Left lung (tissue), 10 donors: Measurements from ENCODE around the gene CBLN3. TPM values are rescaled to one million over a fixed set of nuclear protein-coding genes. Genes with fewer than 3 reads are reported as not detected.

Experiments
- ATAC-seq: fragments of 200-7000 bp; cut with Tn5 transposase; one replicate; pipeline ENCODE4 v1.9.1; 2020; ENCODE audit warnings: moderate library complexity
- DNase-seq, 4 donors: peaks; one replicate each; pipeline ENCODE4 v3.0.0-alpha.2; 2013 to 2020
- H3K27ac ChIP-seq, 2 donors: fragments of 200-600 bp; sonication (generic) in 1 of 2; one replicate each; pipeline versions ENCODE4 v1.5.0 to v1.8.0; 2020 to 2021
- H3K27me3 ChIP-seq, 2 donors: fragments of 200-600 bp; sonication (generic) in 1 of 2; one replicate each; pipeline versions ENCODE4 v1.5.0 to v1.8.0; 2020 to 2021
- H3K36me3 ChIP-seq, 2 donors: fragments of 200-600 bp; sonication (generic) in 1 of 2; one replicate each; pipeline versions ENCODE4 v1.5.0 to v1.8.0; 2020 to 2021
- H3K4me1 ChIP-seq, 2 donors: fragments of 200-600 bp; one replicate each; pipeline ENCODE4 v1.8.0; 2021
- H3K4me3 ChIP-seq, 2 donors: fragments of 200-600 bp; sonication (generic) in 1 of 2; one replicate each; pipeline versions ENCODE4 v1.5.0 to v1.8.0; 2020 to 2021; ENCODE audit warnings: mild to moderate bottlenecking in 1 of 2
- H3K9me3 ChIP-seq, 2 donors: fragments of 200-600 bp; sonication (generic) in 1 of 2; one replicate each; pipeline versions ENCODE4 v1.5.0 to v1.8.0; 2020 to 2021
- intact Hi-C, 2 donors: fragments of 100-400 bp; cut with DNase I; formaldehyde crosslinking; loops; one replicate each; pipeline versions ENCODE4 v1.11.2 to v1.14.2; 2022
- polyA plus RNA-seq, 6 donors: library from polyadenylated mRNA; unstranded; fragments of 120-200 nt; gene quantifications; one replicate each; pipeline ENCODE4 v1.2.1, GENCODE V29; 2013; ENCODE audit not compliant: insufficient read length in 6 of 6
- total RNA-seq, 2 donors: library from RNA; stranded (reverse); fragmentation: NEBNext Ultra II Directional; extraction: Animal tissue kit (Norgen Biotek cat#: 25700); gene quantifications; one replicate each; pipeline ENCODE4 v1.2.1, GENCODE V29; 2021
- TF ChIP-seq, protein P1 (sequence below), 2 donors: fragments of 200-600 bp; sonication (generic) in 1 of 2; IDR thresholded peaks; one replicate each; pipeline versions ENCODE4 v1.5.0 to v1.8.0; 2021; ENCODE audit warnings: antibody characterized with exemption in 2 of 2
- donor health status: DM: no; HTN: yes; CAD: no.
- donor health status: DM: no; HTN: no; CAD: no.

The CBLN3 gene
- total and polyA plus RNA-seq, 8 donors = 2.2 to 6.4 (median 3.8) TPM

DNA sequence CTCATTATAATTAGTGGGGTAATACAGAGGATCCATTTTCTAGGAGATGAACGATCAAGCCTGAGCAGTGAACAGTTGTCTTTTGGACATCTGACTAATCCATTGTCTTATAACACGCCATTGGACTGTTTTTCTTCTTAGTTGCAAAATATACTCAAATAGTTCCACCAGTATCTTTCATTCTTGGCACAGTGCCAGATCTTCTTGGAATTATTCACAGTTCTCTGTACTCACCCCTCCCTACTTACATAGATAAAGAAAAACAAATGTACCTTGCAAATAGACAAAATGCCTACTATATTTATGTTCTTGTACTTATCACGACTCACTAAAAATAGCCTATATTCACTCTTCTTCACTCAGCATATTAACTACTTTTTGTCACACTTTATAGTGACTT lies 3.8 kb downstream of the CBLN3 start:
- Histone ChIP-seq H3K27me3 (no peaks in the 10 kb centered on the region), H3K36me3 (no peaks in the 10 kb centered on the region), H3K9me3 (no peaks in the 10 kb centered on the region), H3K27ac (peak overlapping the region; percentile 67 to 68), H3K4me1 (peaks cover 10 to 40% of the 10 kb centered on the region in 2 donors), H3K4me3 (no peak overlapping the region)
- ATAC-seq (no peak), DNase-seq (peak in 1 of 4 donors; percentile 64)
- intact Hi-C loops = no loop called here
- TF ChIP-seq, protein P1, sequence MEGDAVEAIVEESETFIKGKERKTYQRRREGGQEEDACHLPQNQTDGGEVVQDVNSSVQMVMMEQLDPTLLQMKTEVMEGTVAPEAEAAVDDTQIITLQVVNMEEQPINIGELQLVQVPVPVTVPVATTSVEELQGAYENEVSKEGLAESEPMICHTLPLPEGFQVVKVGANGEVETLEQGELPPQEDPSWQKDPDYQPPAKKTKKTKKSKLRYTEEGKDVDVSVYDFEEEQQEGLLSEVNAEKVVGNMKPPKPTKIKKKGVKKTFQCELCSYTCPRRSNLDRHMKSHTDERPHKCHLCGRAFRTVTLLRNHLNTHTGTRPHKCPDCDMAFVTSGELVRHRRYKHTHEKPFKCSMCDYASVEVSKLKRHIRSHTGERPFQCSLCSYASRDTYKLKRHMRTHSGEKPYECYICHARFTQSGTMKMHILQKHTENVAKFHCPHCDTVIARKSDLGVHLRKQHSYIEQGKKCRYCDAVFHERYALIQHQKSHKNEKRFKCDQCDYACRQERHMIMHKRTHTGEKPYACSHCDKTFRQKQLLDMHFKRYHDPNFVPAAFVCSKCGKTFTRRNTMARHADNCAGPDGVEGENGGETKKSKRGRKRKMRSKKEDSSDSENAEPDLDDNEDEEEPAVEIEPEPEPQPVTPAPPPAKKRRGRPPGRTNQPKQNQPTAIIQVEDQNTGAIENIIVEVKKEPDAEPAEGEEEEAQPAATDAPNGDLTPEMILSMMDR (IDR thresholded peaks at IDR 0.05) = no peak

DNA sequence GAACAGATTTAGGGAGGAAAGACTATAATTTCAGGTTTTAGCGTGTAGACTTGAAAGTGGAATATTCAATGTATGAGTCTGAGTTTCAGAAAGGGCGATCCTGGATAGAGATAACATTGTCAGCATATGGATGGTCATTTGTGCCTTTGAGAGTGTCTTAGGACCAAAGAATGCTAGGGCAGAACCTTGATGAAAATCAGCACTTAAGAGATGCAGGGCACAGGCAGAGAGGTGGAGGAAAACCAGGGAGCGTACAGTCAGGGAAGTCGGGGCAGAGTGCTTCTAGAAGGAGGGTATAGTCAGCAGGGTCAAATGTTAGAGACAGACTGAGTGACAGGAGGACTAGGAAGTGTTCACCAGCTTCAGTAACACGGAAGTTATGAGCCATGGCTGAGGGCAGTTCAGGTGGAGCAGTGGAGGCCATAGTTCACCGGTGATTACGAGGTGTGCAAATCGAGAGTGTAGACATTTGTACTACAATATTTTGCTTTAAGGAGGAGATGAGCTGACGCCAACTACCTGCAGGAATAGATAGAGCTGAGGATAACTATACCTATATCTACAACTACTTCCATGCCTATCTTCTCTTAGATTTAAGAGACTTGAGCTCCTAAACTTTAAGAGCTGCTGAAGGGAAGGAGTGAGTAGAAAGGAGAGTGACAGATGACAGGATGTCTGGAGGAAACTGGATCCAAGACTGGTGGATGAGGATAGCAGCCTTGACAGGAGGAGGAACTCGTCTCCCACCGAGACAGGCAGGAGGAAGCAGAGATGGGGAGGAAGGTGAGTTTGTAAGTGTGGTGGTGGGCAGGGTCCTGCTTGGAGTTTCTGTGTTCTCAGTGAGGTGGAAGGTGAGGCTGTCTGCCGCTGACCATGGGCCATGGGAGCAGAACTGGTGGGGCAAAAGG lies 6.5 kb downstream of the CBLN3 start:
- intact Hi-C loops = no loop called here
- no peak overlapping the region for H3K27ac ChIP-seq
- no peak for DNase-seq
- H3K4me3 ChIP-seq = no peak overlapping the region
- TF ChIP-seq, protein P1 (IDR thresholded peaks at IDR 0.05) = no peak
- ATAC-seq = no peak
- no peaks in the 10 kb centered on the region for H3K36me3 ChIP-seq
- H3K4me1 ChIP-seq = peaks cover 5 to 32% of the 10 kb centered on the region in 2 donors
- H3K27me3 ChIP-seq = no peaks in the 10 kb centered on the region
- H3K9me3 ChIP-seq = no peaks in the 10 kb centered on the region

DNA sequence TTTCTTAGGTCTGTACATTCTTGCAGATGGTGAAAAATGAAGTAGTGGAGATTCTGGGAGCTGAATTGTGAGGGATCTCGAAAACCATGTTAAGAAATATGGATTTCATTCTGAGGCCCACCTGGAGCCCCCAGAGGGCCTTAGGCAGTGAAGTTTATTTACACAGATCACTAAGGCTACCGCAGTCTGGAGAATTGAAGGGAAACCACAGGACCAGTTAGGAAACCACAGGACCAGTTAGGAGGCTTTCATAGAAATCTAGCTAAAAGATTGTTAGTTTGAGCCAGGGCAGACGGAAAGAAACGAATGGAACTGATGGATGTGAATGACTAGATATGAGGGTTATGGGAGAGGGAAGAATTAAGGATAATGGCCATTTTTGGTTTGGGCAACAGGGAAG lies 7.2 kb downstream of the CBLN3 start:
- Histone ChIP-seq H3K4me3 (no peak overlapping the region), H3K9me3 (no peaks in the 10 kb centered on the region), H3K4me1 (peaks cover 5 to 32% of the 10 kb centered on the region in 2 donors), H3K27ac (no peak overlapping the region), H3K36me3 (no peaks in the 10 kb centered on the region), H3K27me3 (no peaks in the 10 kb centered on the region)
- no peak for ATAC-seq
- no peak for DNase-seq
- TF ChIP-seq, protein P1 (IDR thresholded peaks at IDR 0.05) = no peak
- intact Hi-C loops = no loop called here

DNA sequence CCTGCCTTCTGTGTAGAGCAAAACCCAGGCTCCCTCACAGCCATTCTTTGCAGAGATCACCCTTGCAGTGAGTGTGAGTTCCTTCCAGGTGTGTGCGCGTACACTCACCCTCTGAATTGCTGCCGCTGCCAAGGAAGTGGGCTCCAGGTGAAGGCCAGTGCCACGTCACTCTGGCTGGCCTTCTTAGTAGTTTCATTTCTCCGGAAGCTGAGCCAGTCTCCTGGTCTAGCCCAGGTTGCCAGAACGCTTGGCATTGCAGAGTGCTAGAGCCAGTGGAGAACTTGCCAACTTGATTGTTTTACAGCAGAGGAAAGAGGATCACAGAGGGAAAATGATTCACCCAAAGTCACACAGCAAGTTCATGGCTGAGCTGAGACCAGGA lies 11.0 kb downstream of the CBLN3 start:
- Histone ChIP-seq H3K4me1 (peaks cover 0 to 13% of the 10 kb centered on the region in 2 donors), H3K27me3 (no peaks in the 10 kb centered on the region), H3K27ac (no peak overlapping the region), H3K4me3 (no peak overlapping the region), H3K36me3 (peaks cover 0 to 20% of the 10 kb centered on the region in 2 donors), H3K9me3 (no peaks in the 10 kb centered on the region)
- ATAC-seq = peak; percentile 61
- no peak for DNase-seq
- intact Hi-C loops = no loop called here
- TF ChIP-seq, protein P1 (IDR thresholded peaks at IDR 0.05) = no peak

DNA sequence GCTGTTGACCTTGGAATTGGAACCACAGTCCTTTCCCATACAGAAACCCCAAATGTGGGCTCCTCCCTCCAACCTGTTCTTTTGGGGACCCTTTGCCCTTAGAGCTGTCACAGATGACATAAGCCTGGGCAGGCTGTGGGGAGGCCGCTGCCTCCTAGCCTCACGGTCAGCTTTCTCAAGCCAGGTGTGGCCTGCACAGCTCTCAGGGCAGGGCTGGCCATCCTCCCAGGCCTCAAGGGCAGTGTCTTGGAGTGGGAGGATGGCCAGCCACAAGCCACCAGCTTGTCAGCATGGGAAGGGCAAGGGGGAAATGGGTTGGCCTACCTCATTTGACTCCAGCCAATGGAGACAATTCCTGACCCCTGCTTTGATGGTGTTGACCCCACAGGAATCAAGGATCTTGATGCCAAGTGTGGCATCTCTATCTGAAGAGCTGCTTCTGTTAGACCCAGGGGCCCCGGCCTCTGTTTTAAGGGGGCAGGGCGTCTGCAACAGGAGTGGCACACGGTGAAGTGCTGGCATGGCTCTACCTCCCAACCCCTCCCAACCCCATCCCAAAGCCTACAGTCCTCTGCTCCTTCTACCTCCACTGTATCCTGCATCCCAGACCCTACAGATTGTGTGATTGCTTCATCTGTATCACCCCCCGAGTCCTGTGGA lies 11.5 kb downstream of the CBLN3 start:
- Histone ChIP-seq H3K9me3 (no peaks in the 10 kb centered on the region), H3K4me1 (peaks cover 0 to 13% of the 10 kb centered on the region in 2 donors), H3K27me3 (no peaks in the 10 kb centered on the region), H3K27ac (no peak overlapping the region), H3K36me3 (peaks cover 0 to 25% of the 10 kb centered on the region in 2 donors), H3K4me3 (no peak overlapping the region)
- TF ChIP-seq, protein P1 (IDR thresholded peaks at IDR 0.05) = no peak
- intact Hi-C loops = no loop called here
- ATAC-seq = no peak
- no peak for DNase-seq
